Neural cell (in vitro differentiated cells): ENCODE measurements around the gene TMEM121. TPM values are rescaled to one million over a fixed set of nuclear protein-coding genes. Genes with fewer than 3 reads are reported as not detected.

Experiments
- H2AFZ ChIP-seq: fragments of 200-600, 300-800 bp; sonication (generic), shearing (Covaris generic); 2 replicates; pipeline ENCODE4 v1.6.0; 2014; ENCODE audit warnings: low read depth, mild to moderate bottlenecking, antibody characterized with exemption, low read length, moderate library complexity
- H3F3A ChIP-seq: fragments of 200-600 bp; shearing (Covaris generic); 2 replicates; pipeline ENCODE4 v1.6.1; 2016; ENCODE audit warnings: mild to moderate bottlenecking, moderate library complexity, mixed read lengths, antibody characterized with exemption, low read length; ENCODE audit not compliant: insufficient read depth, poor library complexity, severe bottlenecking
- H3K27ac ChIP-seq: fragments of 200-600, 300-800 bp; sonication (generic), shearing (Covaris generic); 2 replicates; pipeline ENCODE4 v1.5.1; 2014; ENCODE audit warnings: mild to moderate bottlenecking, low read length, moderate library complexity
- H3K27me3 ChIP-seq: fragments of 300-800, 200-600 bp; sonication (generic), shearing (Covaris generic); 2 replicates; pipeline ENCODE4 v1.6.0; 2014; ENCODE audit warnings: mild to moderate bottlenecking, low read depth, low read length, moderate library complexity; ENCODE audit not compliant: insufficient read depth
- H3K36me3 ChIP-seq: fragments of 300-800, 200-600 bp; sonication (generic), shearing (Covaris generic); 2 replicates; pipeline ENCODE4 v1.5.1; 2014; ENCODE audit warnings: mild to moderate bottlenecking, antibody characterized with exemption, low read length, moderate library complexity; ENCODE audit not compliant: insufficient read depth
- H3K4me2 ChIP-seq: fragments of 300-800, 200-600 bp; sonication (generic), shearing (Covaris generic); 2 replicates; pipeline ENCODE4 v1.6.0; 2014; ENCODE audit warnings: mild to moderate bottlenecking, low read length
- H3K4me3 ChIP-seq: fragments of 300-800, 200-600 bp; sonication (generic), shearing (Covaris generic); 2 replicates; pipeline ENCODE4 v1.5.1; 2014; ENCODE audit warnings: mild to moderate bottlenecking, low read length, moderate library complexity
- H3K79me2 ChIP-seq: fragments of 200-600 bp; shearing (Covaris generic); replicated peaks from 2 replicates; pipeline ENCODE4 v1.6.0; 2014; ENCODE audit warnings: mild to moderate bottlenecking, low read length, moderate library complexity; ENCODE audit not compliant: insufficient read depth
- H3K9ac ChIP-seq: fragments of 300-800, 200-600 bp; sonication (generic), shearing (Covaris generic); 2 replicates; pipeline ENCODE4 v1.6.1; 2016; ENCODE audit warnings: mild to moderate bottlenecking, low read length, mixed read lengths
- H3K9me2 ChIP-seq: fragments of 200-600 bp; shearing (Covaris generic); 2 replicates; pipeline ENCODE4 v1.6.1; 2016; ENCODE audit warnings: mild to moderate bottlenecking, low read length, mixed read lengths; ENCODE audit not compliant: insufficient read depth
- H3K9me3 ChIP-seq: fragments of 200-600, 300-800 bp; sonication (generic), shearing (Covaris generic); 2 replicates; pipeline ENCODE4 v1.6.1; 2016; ENCODE audit warnings: mild to moderate bottlenecking, mixed run types, low read length, moderate library complexity, mixed read lengths
- H4K20me1 ChIP-seq: fragments of 200-600 bp; shearing (Covaris generic); 2 replicates; pipeline ENCODE4 v1.6.1; 2016; ENCODE audit warnings: mild to moderate bottlenecking, mixed run types; ENCODE audit not compliant: insufficient read depth
- CTCF ChIP-seq: fragments of 450-650 bp; IDR thresholded peaks from 2 replicates; pipeline ENCODE4 v1.5.1; 2014; ENCODE audit warnings: antibody characterized with exemption, mild to moderate bottlenecking, moderate library complexity; ENCODE audit not compliant: poor library complexity, severe bottlenecking
- EP300 ChIP-seq: fragments of 450-650 bp; conservative IDR thresholded peaks from 2 replicates; pipeline ENCODE4 v1.6.1; 2014; ENCODE audit warnings: antibody characterized with exemption, mild to moderate bottlenecking, moderate library complexity; ENCODE audit not compliant: poor library complexity, severe bottlenecking
- EZH2 ChIP-seq: fragments of 200-600, 300-800 bp; shearing (Covaris generic), sonication (generic); IDR thresholded peaks from 2 replicates; pipeline ENCODE4 v1.6.1; 2014; ENCODE audit warnings: antibody characterized with exemption, low read length, borderline replicate concordance, mild to moderate bottlenecking; ENCODE audit not compliant: insufficient read depth, poor library complexity, severe bottlenecking
- MXI1 ChIP-seq: fragments of 450-650 bp; conservative IDR thresholded peaks from 2 replicates; pipeline ENCODE4 v1.6.1; 2014; ENCODE audit warnings: antibody characterized with exemption, mild to moderate bottlenecking; ENCODE audit not compliant: poor library complexity, severe bottlenecking
- POLR2AphosphoS5 ChIP-seq: IDR thresholded peaks from 2 replicates; pipeline ENCODE4 v1.6.1; 2012
- RAD21 ChIP-seq: fragments of 450-650 bp; conservative IDR thresholded peaks from 2 replicates; pipeline ENCODE4 v1.6.1; 2014; ENCODE audit warnings: antibody characterized with exemption, mild to moderate bottlenecking, moderate library complexity
- REST ChIP-seq: IDR thresholded peaks from 2 replicates; pipeline ENCODE4 v1.6.1; 2012; ENCODE audit warnings: borderline replicate concordance
- SMC3 ChIP-seq: fragments of 450-650 bp; conservative IDR thresholded peaks from 2 replicates; pipeline ENCODE4 v1.6.1; 2014; ENCODE audit warnings: antibody characterized with exemption, mild to moderate bottlenecking, moderate library complexity; ENCODE audit not compliant: poor library complexity
- TAF1 ChIP-seq: IDR thresholded peaks from 2 replicates; pipeline ENCODE4 v1.6.1; 2012; ENCODE audit warnings: low read depth
- polyA plus RNA-seq: library from polyadenylated mRNA; depleted of rRNA; stranded (reverse); fragments of >200 nt; gene quantifications from 2 replicates; pipeline ENCODE4 v1.2.3, GENCODE V29; 2014

TMEM121 gene
- polyA plus RNA-seq, 1 donor from 2014 or later, result 19.5 TPM

- H3K4me2 ChIP-seq, result no peak overlapping the region
- no peaks in the 10 kb centered on the region for H3F3A ChIP-seq
- no peak overlapping the region for H3K9ac ChIP-seq
- H3K27me3 ChIP-seq, result no peaks in the 10 kb centered on the region
- TF ChIP-seq SMC3 (no peak), MXI1 (no peak), TAF1 (no peak), RAD21 (no peak), REST (no peak), POLR2AphosphoS5 (no peak), EP300 (no peak), CTCF (no peak), EZH2 (no peak)
- H3K4me3 ChIP-seq, result no peak overlapping the region
- no peaks in the 10 kb centered on the region for H3K79me2 ChIP-seq
- H3K27ac ChIP-seq, result no peak overlapping the region
- no peaks in the 10 kb centered on the region for H4K20me1 ChIP-seq
- H3K9me3 ChIP-seq, result no peaks in the 10 kb centered on the region
- no peaks in the 10 kb centered on the region for H3K36me3 ChIP-seq
- H3K9me2 ChIP-seq, result no peaks in the 10 kb centered on the region
- no peak overlapping the region for H2AFZ ChIP-seq
Observed at GRCh38 chr14:105502446-105503295, 23.7 kb upstream of the TMEM121 start.

DNA sequence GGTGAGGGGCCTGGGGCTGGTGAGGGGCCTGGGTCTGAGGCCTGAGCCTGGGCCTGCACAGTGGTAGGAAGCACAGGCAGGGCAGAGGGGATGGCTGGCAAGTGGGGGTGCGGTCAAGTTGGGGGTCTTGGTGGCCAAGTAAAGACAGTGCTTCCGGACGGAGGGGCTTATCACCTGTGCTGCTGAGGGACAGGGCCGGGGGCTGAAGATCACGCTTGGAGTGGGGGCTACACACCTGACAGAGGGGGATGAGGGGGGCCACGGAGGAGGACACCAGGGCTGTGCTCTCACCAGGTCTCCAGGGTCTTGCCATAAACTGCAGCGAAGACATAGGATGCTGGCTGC, 23.1 kb upstream of the TMEM121 start:
- no peaks in the 10 kb centered on the region for H3K9me2 ChIP-seq

More for the DNA sequence above, 23.1 kb upstream of the TMEM121 start:
- no peak overlapping the region for H3K9ac ChIP-seq
- no peak overlapping the region for H3K4me3 ChIP-seq
- no peak overlapping the region for H2AFZ ChIP-seq
- no peak overlapping the region for H3K4me2 ChIP-seq
- H3K27me3 ChIP-seq, result no peaks in the 10 kb centered on the region
- no peaks in the 10 kb centered on the region for H3K36me3 ChIP-seq
- no peaks in the 10 kb centered on the region for H4K20me1 ChIP-seq
- H3K9me3 ChIP-seq, result no peaks in the 10 kb centered on the region
- no peaks in the 10 kb centered on the region for H3K79me2 ChIP-seq
- TF ChIP-seq MXI1 (no peak), SMC3 (no peak), REST (no peak), CTCF (no peak), TAF1 (no peak), POLR2AphosphoS5 (no peak)
- H3K27ac ChIP-seq, result no peak overlapping the region
- H3F3A ChIP-seq, result no peaks in the 10 kb centered on the region
